B cell (primary cell): ENCODE data around the gene MSI1. TPM values are rescaled to one million over a fixed set of nuclear protein-coding genes. Genes with fewer than 3 reads are reported as not detected.

Experiments
- ATAC-seq: fragments of 200-7000 bp; cut with Tn5 transposase; one replicate; pipeline ENCODE4 v1.10.0; 2021; ENCODE audit warnings: low read depth, mild to moderate bottlenecking, moderate number of reproducible peaks, moderate library complexity
- CTCF ChIA-PET: fragments of 350-600 bp; sonication (Branson Sonifier 250); formaldehyde crosslinking; loops from one replicate; lab custom pipeline; 2021; ENCODE audit warnings: antibody characterized with exemption, inconsistent platforms; lab: Charles Lee
- POLR2A ChIA-PET: fragments of 350-600 bp; sonication (Branson Sonifier 250); formaldehyde crosslinking; loops from one replicate; lab custom pipeline; 2021; ENCODE audit warnings: antibody characterized with exemption; lab: Charles Lee
- DNase-seq: peaks from one replicate; pipeline ENCODE4 v3.0.0; 2013
- H2AFZ ChIP-seq: 2 replicates; pipeline ENCODE4 v1.6.1; 2012; ENCODE audit warnings: mild to moderate bottlenecking, low read depth, low read length; ENCODE audit not compliant: insufficient read depth, poor library complexity, severe bottlenecking
- H3K27ac ChIP-seq, 2 donors: 1 replicate in 1 of 2; 2 replicates in 1 of 2; pipeline ENCODE4 v1.5.1; 2012 to 2013; ENCODE audit warnings: low read length in 2 of 2, mild to moderate bottlenecking in 2 of 2, moderate library complexity in 1 of 2
- H3K27me3 ChIP-seq, 4 experiments: fragments of 200-600 bp in 1 of 4; sonication (generic) in 1 of 4; replicated peaks in 1 of 4; 1 replicate in 2 of 4; 2 replicates in 2 of 4; pipeline versions ENCODE4 v1.6.1 to v1.7.0; 2013 to 2016; ENCODE audit warnings: low read length in 3 of 4, mild to moderate bottlenecking in 2 of 4, mixed read lengths in 1 of 4, moderate library complexity in 1 of 4; ENCODE audit not compliant: insufficient read depth in 4 of 4, control insufficient read depth in 3 of 4; ENCODE audit errors: control extremely low read depth in 1 of 4
- H3K36me3 ChIP-seq, 2 experiments: replicated peaks in 1 of 2; 1 replicate in 1 of 2; 2 replicates in 1 of 2; pipeline versions ENCODE4 v1.6.1 to v1.7.1; 2013; ENCODE audit warnings: low read length in 1 of 2; ENCODE audit not compliant: insufficient read depth in 2 of 2, control insufficient read depth in 1 of 2; ENCODE audit errors: control extremely low read depth in 1 of 2, extremely low read depth in 1 of 2
- H3K4me1 ChIP-seq, 2 donors: fragments of 200-600 bp in 1 of 2; sonication (generic) in 1 of 2; 1 replicate in 1 of 2; 2 replicates in 1 of 2; pipeline versions ENCODE4 v1.5.1 to v1.6.1; 2013 to 2017; ENCODE audit warnings: low read length in 2 of 2; ENCODE audit not compliant: control insufficient read depth in 2 of 2, insufficient read depth in 2 of 2
- H3K4me2 ChIP-seq: replicated peaks from 2 replicates; pipeline ENCODE3; 2012; ENCODE audit warnings: mild to moderate bottlenecking, low read depth, low read length; ENCODE audit not compliant: poor library complexity, severe bottlenecking
- H3K4me3 ChIP-seq, 5 experiments: fragments of 200-600 bp in 1 of 5; sonication (generic) in 1 of 5; 1 replicate in 3 of 5; 2 replicates in 2 of 5; pipeline versions ENCODE4 v1.5.1 to v1.7.0; 2011 to 2016; ENCODE audit warnings: low read length in 4 of 5, mild to moderate bottlenecking in 4 of 5, low read depth in 2 of 5, control low read depth in 1 of 5, moderate library complexity in 1 of 5; ENCODE audit not compliant: insufficient read depth in 1 of 5; ENCODE audit errors: control extremely low read depth in 1 of 5, extremely low read depth in 1 of 5
- H3K79me2 ChIP-seq: fragments of 200-600 bp; sonication (generic); one replicate; pipeline ENCODE4 v1.6.0; 2016; ENCODE audit warnings: low read length; ENCODE audit not compliant: control insufficient read depth, insufficient read depth
- H3K9ac ChIP-seq: fragments of 200-600 bp; sonication (generic); 2 replicates; pipeline ENCODE4 v1.6.1; 2017; ENCODE audit warnings: mild to moderate bottlenecking, low read length, moderate library complexity
- H3K9me3 ChIP-seq, 3 donors: one replicate each; pipeline versions ENCODE4 v1.6.1 to v1.7.1; 2013; ENCODE audit warnings: low read length in 2 of 3; ENCODE audit not compliant: control insufficient read depth in 2 of 3, insufficient read depth in 1 of 3; ENCODE audit errors: control extremely low read depth in 1 of 3
- H4K20me1 ChIP-seq: 2 replicates; pipeline ENCODE4 v1.6.0; 2012; ENCODE audit warnings: mild to moderate bottlenecking, low read length; ENCODE audit not compliant: insufficient read depth, control insufficient read depth, poor library complexity, severe bottlenecking
- H3K27ac Mint-ChIP-seq: one replicate; pipeline ENCODE4 v1.8.0; 2021; ENCODE audit warnings: mixed read lengths
- H3K27me3 Mint-ChIP-seq: one replicate; pipeline ENCODE4 v1.8.0; 2021; ENCODE audit warnings: mixed read lengths
- H3K4me1 Mint-ChIP-seq: one replicate; pipeline ENCODE4 v1.8.0; 2021; ENCODE audit warnings: mixed read lengths
- H3K4me3 Mint-ChIP-seq: one replicate; pipeline ENCODE4 v1.8.0; 2021; ENCODE audit warnings: mixed read lengths
- H3K9me3 Mint-ChIP-seq: one replicate; pipeline ENCODE4 v1.8.0; 2022; ENCODE audit warnings: mixed read lengths; ENCODE audit not compliant: insufficient read depth
- EZH2 ChIP-seq: IDR thresholded peaks from 2 replicates; pipeline ENCODE4 v1.6.1; 2012; ENCODE audit warnings: borderline replicate concordance, low read depth, mild to moderate bottlenecking, moderate library complexity, low read length; ENCODE audit not compliant: insufficient read depth, poor library complexity, severe bottlenecking
- WGBS: methylation state at CpG from one replicate; pipeline ENCODE4 v1.1.5; 2013; ENCODE audit warnings: missing lambda C conversion rate; ENCODE audit not compliant: insufficient coverage; 5-methylcytosine and 5-hydroxymethylcytosine counted together
- intact Hi-C: fragments of 100-400 bp; cut with micrococcal nuclease; formaldehyde crosslinking; loops from one replicate; pipeline ENCODE4 v1.10.0; 2022
- polyA plus RNA-seq: library from polyadenylated mRNA; depleted of rRNA; stranded (reverse); fragments of >200 nt; gene quantifications from 2 replicates; pipeline ENCODE4 v1.2.3, GENCODE V29; 2012
- total RNA-seq, 2 donors: library from RNA; stranded (reverse); fragments of 120-200 nt in 1 of 2; gene quantifications; 1 replicate in 1 of 2; 2 replicates in 1 of 2; pipeline versions ENCODE4 v1.2.3 to v1.2.4, GENCODE V29; 2013 to 2022
- TF ChIP-seq, protein P1 (sequence below): fragments of 200-600 bp; IDR thresholded peaks from one replicate; pipeline ENCODE4 v1.8.0; 2022; ENCODE audit warnings: antibody characterized with exemption, mild to moderate bottlenecking

Gene MSI1
- total and polyA plus RNA-seq, 2 donors (not counting 1 experiment from before 2014, with no cell fraction given): not detected

DNA sequence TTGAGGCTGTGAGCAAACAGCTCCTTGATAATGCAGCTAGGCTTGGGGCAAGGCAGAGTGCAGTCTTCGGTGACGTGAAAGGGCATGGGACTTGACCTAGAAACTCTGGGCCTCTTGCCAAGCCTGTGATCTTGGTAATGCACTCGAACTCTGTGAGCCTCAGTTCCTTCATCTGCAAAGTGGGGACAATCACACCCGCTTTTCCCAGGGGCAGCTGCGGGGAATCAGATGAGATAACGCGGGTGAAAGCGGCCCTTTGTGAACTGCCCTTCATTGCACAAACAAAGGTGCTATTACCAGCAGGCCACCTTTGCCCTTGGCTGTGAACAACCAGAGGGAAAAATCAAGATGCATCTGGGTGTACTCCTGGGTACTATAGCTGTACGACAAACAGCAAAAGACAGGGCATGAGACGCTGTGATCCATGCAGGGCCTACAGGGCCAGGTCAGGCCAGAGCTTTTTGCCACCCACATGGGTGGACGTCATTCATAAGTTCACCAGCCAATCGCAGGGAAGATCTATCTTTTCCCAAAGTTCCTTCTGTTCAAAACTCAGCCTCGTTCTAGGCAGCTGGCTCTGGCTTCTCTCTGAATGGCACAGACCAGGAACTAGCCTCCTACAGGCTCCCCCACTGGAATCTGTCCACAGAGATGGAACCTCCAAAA is 3.2 kb downstream of the MSI1 start:
- ATAC-seq (no peak), DNase-seq (no peak)
- peaks cover 73% of the 10 kb centered on the region for H3K27me3 Mint-ChIP-seq
- no peaks in the 10 kb centered on the region for H4K20me1 ChIP-seq
- intact Hi-C loops: no loop called here
- H3K27me3 ChIP-seq: peaks cover 0 to 79% (median 37%) of the 10 kb centered on the region in 4 experiments
- POLR2A ChIA-PET: no interaction called here
- H3K4me1 Mint-ChIP-seq: peaks cover 21% of the 10 kb centered on the region
- no peaks in the 10 kb centered on the region for H3K9me3 ChIP-seq
- H2AFZ ChIP-seq: no peak overlapping the region
- TF ChIP-seq EZH2: no peak
- TF ChIP-seq, protein P1, sequence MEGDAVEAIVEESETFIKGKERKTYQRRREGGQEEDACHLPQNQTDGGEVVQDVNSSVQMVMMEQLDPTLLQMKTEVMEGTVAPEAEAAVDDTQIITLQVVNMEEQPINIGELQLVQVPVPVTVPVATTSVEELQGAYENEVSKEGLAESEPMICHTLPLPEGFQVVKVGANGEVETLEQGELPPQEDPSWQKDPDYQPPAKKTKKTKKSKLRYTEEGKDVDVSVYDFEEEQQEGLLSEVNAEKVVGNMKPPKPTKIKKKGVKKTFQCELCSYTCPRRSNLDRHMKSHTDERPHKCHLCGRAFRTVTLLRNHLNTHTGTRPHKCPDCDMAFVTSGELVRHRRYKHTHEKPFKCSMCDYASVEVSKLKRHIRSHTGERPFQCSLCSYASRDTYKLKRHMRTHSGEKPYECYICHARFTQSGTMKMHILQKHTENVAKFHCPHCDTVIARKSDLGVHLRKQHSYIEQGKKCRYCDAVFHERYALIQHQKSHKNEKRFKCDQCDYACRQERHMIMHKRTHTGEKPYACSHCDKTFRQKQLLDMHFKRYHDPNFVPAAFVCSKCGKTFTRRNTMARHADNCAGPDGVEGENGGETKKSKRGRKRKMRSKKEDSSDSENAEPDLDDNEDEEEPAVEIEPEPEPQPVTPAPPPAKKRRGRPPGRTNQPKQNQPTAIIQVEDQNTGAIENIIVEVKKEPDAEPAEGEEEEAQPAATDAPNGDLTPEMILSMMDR: no peak
- H3K27ac ChIP-seq: no peak overlapping the region
- H3K79me2 ChIP-seq: no peaks in the 10 kb centered on the region
- H3K4me1 ChIP-seq: peaks cover 8 to 32% of the 10 kb centered on the region in 2 donors
- H3K4me3 Mint-ChIP-seq: peak overlapping the region; percentile 10
- no peaks in the 10 kb centered on the region for H3K9me3 Mint-ChIP-seq
- no peaks in the 10 kb centered on the region for H3K36me3 ChIP-seq
- WGBS: 83% methylated on average over 13 of the region's 13 CpGs
- no peak overlapping the region for H3K27ac Mint-ChIP-seq
- H3K9ac ChIP-seq: no peak overlapping the region
- CTCF ChIA-PET: interaction anchor here (1.4 to 3.5 kb wide), 2 partner anchors 9 to 63 kb away, joined by 3 to 13 read pairs; no protein-coding TSS in a partner anchor
- H3K4me3 ChIP-seq: no peak overlapping the region
- no peak overlapping the region for H3K4me2 ChIP-seq

DNA sequence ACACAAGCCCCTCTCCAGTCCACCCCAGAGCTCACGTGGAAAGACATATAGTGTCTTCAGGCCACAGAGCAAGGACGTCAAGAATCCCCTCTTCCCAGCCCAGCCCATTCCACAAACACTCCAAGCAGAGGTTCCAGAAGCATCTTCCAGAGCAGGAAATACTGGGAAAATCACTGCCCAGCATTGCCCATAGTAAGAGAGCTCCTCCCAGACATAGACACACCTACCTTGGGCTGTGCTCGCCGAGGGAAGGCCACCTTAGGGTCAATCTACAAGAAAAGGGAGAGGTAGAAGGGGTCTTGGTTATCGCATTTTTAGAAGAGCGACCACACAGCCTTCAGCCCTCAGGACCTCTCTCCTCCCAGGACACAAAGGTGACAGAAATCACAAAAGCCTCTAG is 4.5 kb downstream of the MSI1 start:
- H3K36me3 ChIP-seq: no peaks in the 10 kb centered on the region
- no peak overlapping the region for H3K4me2 ChIP-seq
- H3K4me3 ChIP-seq: no peak overlapping the region
- no peaks in the 10 kb centered on the region for H3K79me2 ChIP-seq
- peaks cover 13% of the 10 kb centered on the region for H3K4me1 Mint-ChIP-seq
- H2AFZ ChIP-seq: no peak overlapping the region
- TF ChIP-seq EZH2: no peak
- TF ChIP-seq, protein P1: no peak
- no peaks in the 10 kb centered on the region for H3K9me3 ChIP-seq
- ChIA-PET CTCF (no interaction called here), POLR2A (no interaction called here)
- ATAC-seq (no peak), DNase-seq (no peak)
- H3K27me3 ChIP-seq: peaks cover 0 to 73% (median 26%) of the 10 kb centered on the region in 4 experiments
- H3K4me3 Mint-ChIP-seq: no peak overlapping the region
- intact Hi-C loops: no loop called here
- H3K27me3 Mint-ChIP-seq: peaks cover 72% of the 10 kb centered on the region
- no peaks in the 10 kb centered on the region for H4K20me1 ChIP-seq
- no peak overlapping the region for H3K27ac Mint-ChIP-seq
- no peaks in the 10 kb centered on the region for H3K9me3 Mint-ChIP-seq
- 87% methylated on average over 2 of the region's 6 CpGs for WGBS
- H3K4me1 ChIP-seq: peaks cover 2 to 21% of the 10 kb centered on the region in 2 donors
- H3K9ac ChIP-seq: no peak overlapping the region
- H3K27ac ChIP-seq: no peak overlapping the region
